GM12865 (cell line): ENCODE results near the gene ASCC1.

Experiments used
- DNase-seq: peaks from one replicate; pipeline ENCODE4 v3.0.0; 2010; ENCODE audit warnings: low read depth
- H3K4me3 ChIP-seq: 2 replicates; pipeline ENCODE4 v1.5.1; 2011; ENCODE audit warnings: mild to moderate bottlenecking, low read depth, low read length, control low read depth
- CTCF ChIP-seq: IDR thresholded peaks from 2 replicates; pipeline ENCODE4 v1.5.1; 2011; ENCODE audit warnings: low read length, control low read depth, low read depth, inconsistent platforms; ENCODE audit not compliant: insufficient read depth; ENCODE audit errors: missing control alignments

The ASCC1 gene

GRCh38 chr10:72254813-72255568, 38.9 kb upstream of the ASCC1 start:
- peak overlapping the region; percentile 40 for H3K4me3 ChIP-seq
- DNase-seq: peak; percentile 70

GRCh38 chr10:72253578-72253977, 37.5 kb upstream of the ASCC1 start:
- no peak for DNase-seq
- TF ChIP-seq CTCF: no peak
- H3K4me3 ChIP-seq: no peak overlapping the region

More at GRCh38 chr10:72254813-72255568, 38.9 kb upstream of the ASCC1 start:
- TF ChIP-seq CTCF: no peak

- TF ChIP-seq CTCF: no peak
- no peak overlapping the region for H3K4me3 ChIP-seq
Observed at GRCh38 chr10:72252972-72253371, 36.9 kb upstream of the ASCC1 start.

GRCh38 chr10:72251635-72252034, 35.6 kb upstream of the ASCC1 start:
- no peak overlapping the region for H3K4me3 ChIP-seq
- no peak for TF ChIP-seq CTCF
- no peak for DNase-seq

More at GRCh38 chr10:72252972-72253371, 36.9 kb upstream of the ASCC1 start:
- no peak for DNase-seq

- no peak overlapping the region for H3K4me3 ChIP-seq
- no peak for DNase-seq
- TF ChIP-seq CTCF: no peak
Observed at GRCh38 chr10:72250666-72251065, 34.6 kb upstream of the ASCC1 start.

- peak; percentile 75 for DNase-seq
- H3K4me3 ChIP-seq: peak overlapping the region; percentile 49
Observed at GRCh38 chr10:72249176-72249862, 33.2 kb upstream of the ASCC1 start.

- peak; percentile 97 for DNase-seq
Observed at GRCh38 chr10:72248468-72249151, 32.5 kb upstream of the ASCC1 start.

More at GRCh38 chr10:72248468-72249151, 32.5 kb upstream of the ASCC1 start:
- TF ChIP-seq CTCF: no peak
- peak overlapping the region; percentile 49 for H3K4me3 ChIP-seq
